Embryonic facial prominence (tissue), 1 donor: ENCODE measurements around the gene MASTL.
A peak's percentile ranks its signal among the peaks of the same experiment; 100 is the strongest.
"Not testable (repeated sequence)": the region's sequence is repeated elsewhere in the genome, so short reads cannot be mapped to it uniquely, and the experiment has no call there.

Experiments used
- DNase-seq: peaks from one replicate; pipeline ENCODE4 v3.0.0-alpha.2; 2016; ENCODE audit errors: extremely low spot score

MASTL gene

GRCh38 chr10:27155066-27155754 is at the start of gene MASTL:
Gene MASTL, plus strand, starts transcription at chr10:27155352. Its CDS starts 75 bp downstream, at chr10:27155427.
- DNase-seq, result peak; percentile 90

GRCh38 chr10:27108165-27108564 is 47.0 kb upstream of the MASTL start:
- no peak for DNase-seq

- no peak for DNase-seq
Observed at GRCh38 chr10:27134371-27134770, 20.8 kb upstream of the MASTL start.

GRCh38 chr10:27138277-27138676 is 16.9 kb upstream of the MASTL start:
- no peak for DNase-seq

- no peak for DNase-seq
Observed at GRCh38 chr10:27143686-27144085, 11.5 kb upstream of the MASTL start.

- DNase-seq, result no peak
Observed at GRCh38 chr10:27145937-27146336, 9.2 kb upstream of the MASTL start.

- no peak for DNase-seq
Observed at GRCh38 chr10:27147701-27148100, 7.5 kb upstream of the MASTL start.

GRCh38 chr10:27150261-27150660 is 4.9 kb upstream of the MASTL start:
- no peak for DNase-seq

GRCh38 chr10:27152687-27153086 is 2.5 kb upstream of the MASTL start:
- DNase-seq, result no peak

GRCh38 chr10:27153329-27153728 is 1.8 kb upstream of the MASTL start:
- no peak for DNase-seq

- DNase-seq, result no peak
Observed at GRCh38 chr10:27153845-27154193, 1.3 kb upstream of the MASTL start.

- not testable (repeated sequence) for DNase-seq
Observed at GRCh38 chr10:27156566-27156965, 1.4 kb downstream of the MASTL start.

- DNase-seq, result no peak
Observed at GRCh38 chr10:27157150-27157549, 2.0 kb downstream of the MASTL start.

- no peak for DNase-seq
Observed at GRCh38 chr10:27158421-27158820, 3.3 kb downstream of the MASTL start.

GRCh38 chr10:27169849-27170248 is 14.7 kb downstream of the MASTL start:
- DNase-seq, result no peak

GRCh38 chr10:27188259-27188658 is 33.1 kb downstream of the MASTL start:
- DNase-seq, result no peak

- DNase-seq, result no peak
Observed at GRCh38 chr10:27188897-27189296, 33.7 kb downstream of the MASTL start.

- DNase-seq, result no peak
Observed at GRCh38 chr10:27190508-27190907, 35.4 kb downstream of the MASTL start.

GRCh38 chr10:27192284-27192683 is 37.1 kb downstream of the MASTL start:
- no peak for DNase-seq

GRCh38 chr10:27197980-27198620 is 42.9 kb downstream of the MASTL start:
- DNase-seq, result no peak

- no peak for DNase-seq
Observed at GRCh38 chr10:27203806-27204205, 48.7 kb downstream of the MASTL start.

- no peak for DNase-seq
Observed at GRCh38 chr10:27207350-27207749, 52.2 kb downstream of the MASTL start.

GRCh38 chr10:27223964-27224363 is 68.8 kb downstream of the MASTL start:
- DNase-seq, result no peak
